ENCODE measurements around the gene ANGPTL2.

The ANGPTL2 gene

GRCh38 chr9:127074561-127075548, 47.6 kb downstream of the ANGPTL2 start:
- no peak for DNase-seq

DNA sequence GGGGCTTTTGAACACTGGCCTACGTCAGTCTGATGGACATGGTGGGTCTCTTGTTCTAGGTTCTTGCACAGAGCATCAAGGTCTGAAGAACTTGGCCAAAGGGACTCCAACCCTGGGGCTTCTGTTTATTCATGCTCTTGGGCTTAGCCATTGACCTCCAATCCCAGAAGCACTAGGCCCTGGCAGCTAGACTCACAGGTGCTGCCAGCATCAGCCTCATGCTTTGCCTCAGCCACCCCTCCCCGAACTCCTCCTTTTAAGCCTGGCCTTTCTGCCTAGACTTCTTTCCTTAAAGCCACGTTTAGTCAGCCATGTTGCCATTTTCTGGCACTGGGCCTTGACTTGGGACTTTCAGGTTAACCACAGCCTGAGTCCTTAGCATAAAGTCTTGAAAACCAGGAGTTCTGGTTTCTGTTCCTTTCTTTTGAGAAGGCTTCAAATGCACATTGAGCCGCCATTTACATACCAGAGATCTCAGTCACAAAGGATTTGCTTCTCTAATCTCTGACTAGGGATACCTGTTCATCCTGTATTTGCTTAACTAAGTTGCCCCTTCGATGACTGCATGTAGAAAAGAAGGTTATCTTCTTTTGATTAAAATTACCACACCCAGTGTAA, 54.7 kb downstream of the ANGPTL2 start:
- DNase-seq = no peak

DNA sequence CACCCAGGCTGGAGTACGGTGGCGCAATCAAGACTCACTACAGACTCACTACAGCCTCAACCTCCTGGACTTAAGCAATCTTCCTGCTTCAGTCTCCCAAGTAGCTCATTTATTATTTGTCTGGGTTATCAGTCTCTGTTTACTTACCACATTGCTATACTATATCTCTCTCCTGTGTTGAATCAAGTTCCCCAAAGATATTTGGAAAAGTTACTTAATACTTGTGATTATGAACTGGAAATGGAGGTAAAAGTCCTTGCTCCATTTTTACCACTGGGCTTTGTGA, 55.6 kb downstream of the ANGPTL2 start:
- DNase-seq = no peak

GRCh38 chr9:127066060-127066850, 56.2 kb downstream of the ANGPTL2 start:
- DNase-seq = no peak

DNA sequence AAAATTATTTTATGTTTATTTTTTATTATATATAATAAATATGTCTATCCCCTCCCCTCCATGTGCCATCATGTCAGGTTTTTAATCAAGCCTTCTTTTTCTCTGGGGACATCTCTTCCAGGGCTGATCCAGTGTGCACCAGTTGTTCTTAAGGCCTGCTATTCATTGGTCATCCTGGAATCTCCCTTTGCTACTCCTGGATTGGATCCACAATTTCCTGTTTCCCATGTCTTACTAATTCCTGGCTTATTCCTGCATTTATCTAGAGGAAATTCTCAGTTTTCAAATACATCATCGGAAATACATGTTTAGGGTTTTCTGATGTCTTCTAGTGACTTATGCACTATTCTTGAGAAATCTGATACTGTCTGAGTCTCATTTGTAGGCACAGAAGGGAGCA, 56.8 kb downstream of the ANGPTL2 start:
- no peak for DNase-seq

- DNase-seq = no peak
Measured at GRCh38 chr9:127064335-127064734, 58.1 kb downstream of the ANGPTL2 start.

DNA sequence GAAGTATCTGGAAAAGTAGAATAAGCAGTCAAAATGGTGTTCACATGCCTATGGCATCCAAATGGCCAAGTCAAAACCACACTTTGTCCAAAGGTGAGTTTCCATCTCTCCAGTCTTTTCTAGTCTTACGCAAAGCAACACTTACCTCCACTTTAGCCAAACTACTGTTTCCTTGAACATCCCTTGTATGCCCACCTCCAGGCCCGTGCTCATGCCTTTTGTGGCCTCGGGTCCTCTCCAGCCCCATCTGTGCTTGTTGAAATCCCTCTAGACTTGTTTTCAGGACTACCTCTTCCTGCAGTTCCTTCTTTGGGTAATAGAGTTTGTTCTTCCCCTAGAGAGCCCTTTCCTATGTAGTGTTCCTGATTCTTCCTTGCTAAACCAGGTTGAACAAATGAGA, 61.0 kb downstream of the ANGPTL2 start:
- DNase-seq = no peak

DNA sequence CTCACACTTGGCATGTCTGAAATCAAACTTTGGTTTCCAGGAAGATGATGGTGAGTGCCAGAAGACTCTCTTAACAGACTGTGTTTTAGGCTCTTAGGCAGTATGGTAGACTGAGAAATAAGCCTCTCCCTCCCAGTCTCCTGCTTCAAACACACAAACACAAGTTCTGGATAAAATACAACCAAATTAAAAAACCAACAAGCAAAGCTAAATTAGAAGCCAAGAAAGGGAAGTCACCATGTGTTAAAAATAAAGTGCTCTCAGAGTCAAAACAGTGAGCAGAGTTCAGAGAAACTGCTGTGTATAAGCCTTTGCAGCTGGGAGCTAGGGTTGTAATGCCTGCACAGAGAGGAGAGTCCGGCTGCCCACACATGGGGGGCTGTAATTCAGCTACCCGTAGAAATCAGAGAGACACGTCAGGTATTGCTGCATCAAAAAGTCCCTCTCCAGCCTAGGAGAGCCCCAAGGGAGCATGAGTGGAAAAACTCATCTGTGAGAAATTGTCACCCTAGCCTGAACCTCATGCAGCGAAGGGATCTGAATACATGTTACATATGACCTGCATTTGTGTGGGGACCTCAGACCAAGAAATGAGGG, 62.6 kb downstream of the ANGPTL2 start:
- no peak for DNase-seq

GRCh38 chr9:127059030-127059429, 63.4 kb downstream of the ANGPTL2 start:
- DNase-seq = no peak

DNA sequence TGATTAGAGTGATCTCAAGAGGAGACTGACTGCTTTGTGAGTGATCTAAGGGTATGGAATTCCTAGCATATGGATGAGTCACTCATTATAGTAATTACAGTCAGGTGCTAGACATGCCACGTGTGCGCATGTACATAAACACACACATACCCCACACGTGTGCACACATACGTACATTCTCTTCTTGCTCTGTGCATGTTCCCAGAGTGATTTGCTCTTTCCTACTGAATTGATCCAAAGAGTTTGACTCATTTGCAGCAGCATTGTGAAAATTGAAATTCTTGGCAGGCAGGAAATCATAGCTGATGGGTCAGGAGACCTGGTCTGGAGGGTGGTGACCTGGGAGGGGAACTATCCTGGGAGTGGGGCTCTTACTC, 63.8 kb downstream of the ANGPTL2 start:
- no peak for DNase-seq

DNA sequence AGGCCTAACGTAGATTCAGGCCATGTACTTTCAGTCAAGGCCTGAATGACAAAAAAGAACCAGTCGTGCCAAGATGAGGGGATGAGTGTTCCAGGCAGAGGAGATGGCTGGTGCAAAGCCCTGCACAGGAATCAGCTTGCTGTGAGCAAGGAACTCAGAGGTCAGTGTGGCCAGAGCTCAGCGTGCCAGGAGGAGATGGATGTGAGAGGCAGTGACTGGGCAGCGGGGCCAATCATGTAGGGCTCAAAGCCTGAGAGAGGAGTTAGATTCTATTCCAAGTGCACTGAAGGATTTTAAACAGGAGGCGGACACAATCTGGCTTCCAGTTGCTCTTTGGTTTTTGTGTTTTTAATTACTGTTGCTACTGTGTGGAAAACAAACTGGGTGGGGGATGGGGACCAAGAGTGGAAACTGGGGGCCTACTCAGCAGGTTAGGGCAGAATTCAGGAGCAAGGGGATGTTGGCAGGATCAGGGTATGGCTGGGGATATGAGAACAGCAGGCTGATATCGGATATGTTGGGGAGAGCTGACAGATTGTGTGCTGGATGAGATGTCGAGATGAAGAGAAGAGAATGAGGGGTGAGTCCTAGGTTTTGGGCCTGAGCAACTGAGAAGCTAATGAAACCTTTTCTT, 64.3 kb downstream of the ANGPTL2 start:
- DNase-seq = no peak

DNA sequence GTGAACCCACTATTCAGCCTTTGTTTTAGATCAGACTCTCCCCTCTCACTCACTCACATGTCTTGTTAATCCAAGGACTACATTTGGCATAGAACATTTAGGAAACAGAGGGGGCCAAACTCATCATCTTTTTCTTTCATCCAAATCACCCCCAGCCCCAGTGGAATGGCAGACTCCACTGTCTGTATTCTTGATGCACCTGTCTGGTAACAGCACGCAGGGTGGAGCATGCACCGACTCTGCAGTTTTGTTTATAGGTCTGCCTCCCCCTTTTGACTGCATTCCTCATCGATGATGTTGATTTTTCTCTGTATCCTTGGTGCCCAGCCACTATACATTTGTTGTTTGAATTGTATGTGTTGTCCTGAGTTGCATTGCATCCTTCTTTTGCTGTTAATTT, 66.0 kb downstream of the ANGPTL2 start:
- DNase-seq = no peak

- no peak for DNase-seq
Measured at GRCh38 chr9:127055745-127056402, 66.6 kb downstream of the ANGPTL2 start.

GRCh38 chr9:127053960-127054359, 68.5 kb downstream of the ANGPTL2 start:
- no peak for DNase-seq

- no peak for DNase-seq
Measured at GRCh38 chr9:127053057-127053821, 69.2 kb downstream of the ANGPTL2 start.

- no peak for DNase-seq
Measured at GRCh38 chr9:127051881-127052595, 70.4 kb downstream of the ANGPTL2 start.

DNA sequence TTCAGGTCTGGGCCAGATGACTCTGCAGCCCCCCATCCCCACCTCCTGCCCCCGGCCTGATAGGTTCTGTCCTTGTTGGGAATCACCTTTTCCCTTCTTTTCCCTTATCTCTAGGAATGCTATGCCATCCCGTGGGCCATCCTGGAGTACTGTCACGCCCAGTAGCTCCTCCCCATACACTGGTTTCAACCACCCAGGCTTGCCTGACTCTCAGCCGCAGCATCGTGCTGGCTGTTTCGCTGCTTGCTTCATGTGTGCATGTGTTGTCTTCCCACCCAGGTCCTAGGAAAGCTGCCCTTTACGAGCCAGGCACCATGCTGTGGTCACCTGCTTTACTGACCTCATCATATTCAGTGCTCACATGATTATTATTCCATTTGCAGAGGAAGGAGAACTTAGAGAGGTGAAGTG, 71.8 kb downstream of the ANGPTL2 start:
- DNase-seq = no peak

DNA sequence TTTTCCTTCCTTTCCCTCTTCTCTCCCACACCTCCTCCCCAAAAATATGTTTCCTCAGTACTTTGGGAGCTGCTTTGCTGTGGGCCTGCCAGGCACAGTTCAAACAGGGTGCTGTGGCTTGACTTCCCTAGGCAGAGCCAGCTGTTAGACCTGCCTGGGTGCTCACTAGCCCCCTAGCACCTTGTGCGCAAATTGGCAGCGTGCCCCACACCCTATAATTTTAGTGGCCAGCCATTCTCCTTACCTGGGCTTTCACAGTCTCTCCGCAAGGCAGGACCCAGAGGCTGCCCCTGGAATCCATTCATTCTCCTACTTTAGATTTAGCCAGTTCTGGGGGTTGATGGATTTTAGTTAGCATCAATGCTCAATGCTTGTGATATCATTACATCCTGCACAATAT, 72.3 kb downstream of the ANGPTL2 start:
- no peak for DNase-seq

DNA sequence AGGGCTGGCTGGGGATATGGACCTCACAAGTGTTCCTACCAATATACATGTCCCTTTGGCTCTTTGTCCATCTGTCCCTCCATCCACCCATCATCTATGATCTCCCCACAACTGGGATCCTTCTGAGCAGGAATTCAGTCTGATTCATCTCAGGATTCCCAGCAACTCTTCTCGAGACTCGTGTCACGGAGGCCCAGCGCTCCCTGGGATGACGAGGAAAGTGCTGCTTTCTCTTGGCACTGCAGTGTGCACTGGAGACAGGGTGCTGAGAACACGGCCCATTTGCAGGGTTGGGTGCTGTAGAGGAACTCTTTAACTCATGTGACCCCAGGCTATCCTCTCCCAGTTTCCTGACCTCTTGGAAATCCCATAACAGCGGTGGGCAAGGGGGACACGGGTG, 72.9 kb downstream of the ANGPTL2 start:
- DNase-seq = no peak

DNA sequence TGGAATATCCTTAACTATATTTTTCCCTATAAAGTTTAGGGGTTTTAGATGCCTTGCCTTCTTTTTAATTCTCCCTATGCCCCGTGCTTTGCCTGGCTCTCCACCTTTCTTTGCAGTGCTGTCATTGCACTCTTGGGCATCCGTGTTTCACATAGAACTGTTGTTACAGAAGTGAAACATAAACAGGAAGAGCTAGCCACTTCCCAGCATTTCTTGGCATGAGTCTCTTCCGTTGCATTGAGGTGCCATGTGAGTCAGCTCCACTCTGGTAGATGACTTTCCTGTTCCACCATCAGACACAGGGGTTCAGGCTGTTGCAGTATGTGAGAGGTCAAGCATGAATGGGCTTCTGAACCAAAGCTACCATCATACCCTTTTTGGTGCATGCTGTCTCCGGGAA, 73.4 kb downstream of the ANGPTL2 start:
- DNase-seq = no peak

GRCh38 chr9:127047971-127048370, 74.5 kb downstream of the ANGPTL2 start:
- DNase-seq = no peak
